Osteoblast (primary cell): ENCODE measurements around the gene ZNRD2. TPM values are rescaled to one million over a fixed set of nuclear protein-coding genes. Genes with fewer than 3 reads are reported as not detected.
"Not testable (repeated sequence)": the region's sequence is repeated elsewhere in the genome, so short reads cannot be mapped to it uniquely, and the experiment has no call there.

ENCODE experiments used
- DNase-seq: peaks from one replicate; pipeline ENCODE4 v3.0.0; 2011; ENCODE audit warnings: low spot score, mixed read lengths; ENCODE audit not compliant: insufficient read length; ENCODE audit errors: missing footprints
- H2AFZ ChIP-seq: 2 replicates; pipeline ENCODE4 v1.6.0; 2011; ENCODE audit warnings: mild to moderate bottlenecking, low read length
- H3K27ac ChIP-seq: 2 replicates; pipeline ENCODE4 v1.5.1; 2011; ENCODE audit warnings: mild to moderate bottlenecking, low read depth, low read length, moderate library complexity
- H3K27me3 ChIP-seq: 2 replicates; pipeline ENCODE4 v1.6.0; 2012; ENCODE audit warnings: mild to moderate bottlenecking, control low read depth, inconsistent platforms, low read length, moderate library complexity; ENCODE audit not compliant: insufficient read depth
- H3K36me3 ChIP-seq: 2 replicates; pipeline ENCODE4 v1.5.1; 2011; ENCODE audit warnings: mild to moderate bottlenecking, low read length, control low read depth, moderate library complexity; ENCODE audit not compliant: insufficient read depth
- H3K4me1 ChIP-seq: 2 replicates; pipeline ENCODE4 v1.5.1; 2011; ENCODE audit warnings: mild to moderate bottlenecking, low read length, control low read depth, moderate library complexity; ENCODE audit not compliant: insufficient read depth
- H3K4me2 ChIP-seq: 2 replicates; pipeline ENCODE4 v1.6.0; 2011; ENCODE audit warnings: mild to moderate bottlenecking, low read length; ENCODE audit not compliant: insufficient read depth
- H3K4me3 ChIP-seq: fragments of 200-600 bp; sonication (generic); 3 replicates; pipeline ENCODE4 v1.5.1; 2012; ENCODE audit warnings: mild to moderate bottlenecking, low read length, inconsistent platforms; ENCODE audit not compliant: insufficient read depth
- H3K79me2 ChIP-seq: 2 replicates; pipeline ENCODE4 v1.6.0; 2012; ENCODE audit warnings: mild to moderate bottlenecking, low read length, control low read depth, inconsistent platforms; ENCODE audit not compliant: insufficient read depth
- H3K9me3 ChIP-seq: 2 replicates; pipeline ENCODE4 v1.5.1; 2011; ENCODE audit warnings: low read depth, low read length, control low read depth
- H4K20me1 ChIP-seq: 2 replicates; pipeline ENCODE4 v1.6.0; 2012; ENCODE audit warnings: mild to moderate bottlenecking, low read length, control low read depth; ENCODE audit not compliant: insufficient read depth
- total RNA-seq: library from RNA; depleted of rRNA; stranded (reverse); fragments of >200 nt; gene quantifications from 2 replicates; pipeline ENCODE4 v1.2.3, GENCODE V29; 2012
- TF ChIP-seq, protein P1 (sequence below): IDR thresholded peaks from 2 replicates; pipeline ENCODE4 v1.5.1; 2011; ENCODE audit warnings: mild to moderate bottlenecking, low read depth, low read length, moderate library complexity; ENCODE audit errors: extremely low read depth

Gene ZNRD2, protein sequence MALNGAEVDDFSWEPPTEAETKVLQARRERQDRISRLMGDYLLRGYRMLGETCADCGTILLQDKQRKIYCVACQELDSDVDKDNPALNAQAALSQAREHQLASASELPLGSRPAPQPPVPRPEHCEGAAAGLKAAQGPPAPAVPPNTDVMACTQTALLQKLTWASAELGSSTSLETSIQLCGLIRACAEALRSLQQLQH
- 37.1 and 42.3 TPM in 2 replicates for total RNA-seq

DNA sequence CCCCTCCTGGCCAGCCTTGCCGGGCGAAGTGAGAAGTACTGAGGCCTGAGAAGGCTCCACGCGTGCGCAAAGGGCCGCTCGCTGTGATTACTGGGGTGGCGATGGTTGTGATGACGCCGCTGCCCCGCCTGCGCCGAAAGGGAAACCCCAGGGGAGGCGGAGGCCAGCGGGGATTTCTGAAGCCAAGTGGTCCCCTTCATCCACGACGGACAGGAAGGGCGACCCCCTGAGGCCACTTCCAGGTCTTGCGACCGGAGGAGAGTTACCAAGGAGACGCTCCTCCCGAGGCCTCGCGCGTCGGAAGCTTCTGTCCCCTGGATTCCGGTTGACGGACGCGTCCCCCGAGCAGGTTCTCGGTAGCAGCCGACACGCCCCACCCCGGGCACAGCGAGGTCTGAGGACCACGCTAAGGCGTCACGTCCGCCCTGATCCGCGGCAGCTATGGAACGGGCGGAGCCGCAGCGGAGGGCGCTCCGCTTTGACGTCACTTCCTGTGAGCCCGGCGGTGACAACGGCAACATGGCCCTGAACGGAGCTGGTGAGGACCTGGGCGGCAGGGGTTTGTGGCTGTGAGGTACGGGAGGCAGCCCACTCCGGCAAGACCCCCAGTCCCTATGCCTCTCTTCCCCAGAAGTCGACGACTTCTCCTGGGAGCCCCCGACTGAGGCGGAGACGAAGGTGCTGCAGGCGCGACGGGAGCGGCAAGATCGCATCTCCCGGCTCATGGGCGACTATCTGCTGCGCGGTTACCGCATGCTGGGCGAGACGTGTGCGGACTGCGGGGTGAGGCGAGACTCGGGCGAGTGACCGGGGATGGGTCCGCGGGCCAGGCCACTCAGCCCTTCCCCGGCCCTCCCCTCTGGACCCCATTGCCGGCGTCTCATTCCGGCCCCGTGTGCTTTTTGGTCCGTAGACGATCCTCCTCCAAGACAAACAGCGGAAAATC is at the start of gene ZNRD2:
TSS of gene ZNRD2 (plus strand) at position 505 of the 946 bp plus-strand sequence. CDS start at position 520, 15 bp downstream.
- Histone ChIP-seq H3K4me2 (peak within 1 kb of the TSS; percentile 100), H3K79me2 (peaks cover 56% of the 10 kb centered on the region), H3K4me3 (peak within 1 kb of the TSS; percentile 98), H2AFZ (peak within 1 kb of the TSS; percentile 97), H3K27ac (peak within 1 kb of the TSS; percentile 95), H3K4me1 (peaks cover 54% of the 10 kb centered on the region), H3K27me3 (no peaks in the 10 kb centered on the region), H3K9me3 (no peaks in the 10 kb centered on the region), H3K36me3 (peaks cover 11% of the 10 kb centered on the region), H4K20me1 (peaks cover 17% of the 10 kb centered on the region)
- TF ChIP-seq, protein P1, sequence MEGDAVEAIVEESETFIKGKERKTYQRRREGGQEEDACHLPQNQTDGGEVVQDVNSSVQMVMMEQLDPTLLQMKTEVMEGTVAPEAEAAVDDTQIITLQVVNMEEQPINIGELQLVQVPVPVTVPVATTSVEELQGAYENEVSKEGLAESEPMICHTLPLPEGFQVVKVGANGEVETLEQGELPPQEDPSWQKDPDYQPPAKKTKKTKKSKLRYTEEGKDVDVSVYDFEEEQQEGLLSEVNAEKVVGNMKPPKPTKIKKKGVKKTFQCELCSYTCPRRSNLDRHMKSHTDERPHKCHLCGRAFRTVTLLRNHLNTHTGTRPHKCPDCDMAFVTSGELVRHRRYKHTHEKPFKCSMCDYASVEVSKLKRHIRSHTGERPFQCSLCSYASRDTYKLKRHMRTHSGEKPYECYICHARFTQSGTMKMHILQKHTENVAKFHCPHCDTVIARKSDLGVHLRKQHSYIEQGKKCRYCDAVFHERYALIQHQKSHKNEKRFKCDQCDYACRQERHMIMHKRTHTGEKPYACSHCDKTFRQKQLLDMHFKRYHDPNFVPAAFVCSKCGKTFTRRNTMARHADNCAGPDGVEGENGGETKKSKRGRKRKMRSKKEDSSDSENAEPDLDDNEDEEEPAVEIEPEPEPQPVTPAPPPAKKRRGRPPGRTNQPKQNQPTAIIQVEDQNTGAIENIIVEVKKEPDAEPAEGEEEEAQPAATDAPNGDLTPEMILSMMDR: peak; percentile 69
- DNase-seq: peak; percentile 100

DNA sequence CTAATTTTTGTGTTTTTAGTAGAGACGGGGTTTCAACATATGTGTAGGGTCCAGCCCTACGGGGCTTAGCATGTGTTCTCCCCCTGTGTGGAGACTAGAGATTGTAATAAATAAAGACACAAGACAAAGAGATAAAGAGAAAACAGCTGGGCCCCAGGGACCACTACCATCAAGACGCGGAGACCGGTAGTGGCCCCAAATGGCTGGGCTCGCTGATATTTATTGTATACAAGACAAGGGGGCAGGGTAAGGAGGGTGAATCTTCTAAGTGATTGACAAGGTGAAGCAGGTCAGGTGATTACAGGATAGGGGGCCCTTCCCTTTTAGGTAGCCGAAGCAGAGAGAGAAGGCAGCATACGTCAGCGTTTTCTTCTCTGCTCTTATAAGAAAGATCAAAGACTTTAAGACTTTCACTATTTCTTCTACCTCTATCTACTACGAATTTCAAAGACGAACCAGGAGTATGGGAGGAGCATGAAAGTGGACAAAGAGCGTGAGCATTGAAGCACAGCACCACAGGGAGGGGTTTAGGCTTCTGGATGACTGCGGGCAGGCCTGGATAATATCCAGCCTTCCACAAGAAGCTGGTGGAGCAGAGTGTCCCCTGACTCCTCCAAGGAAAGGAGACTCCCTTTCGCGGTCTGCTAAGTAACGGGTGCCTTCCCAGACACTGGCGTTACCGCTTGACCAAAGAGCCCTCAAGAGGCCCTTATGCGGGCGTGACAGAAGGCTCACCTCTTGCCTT is 48.3 kb upstream of the ZNRD2 start:
- peaks cover 16% of the 10 kb centered on the region for H4K20me1 ChIP-seq
- not testable (repeated sequence) for H3K9me3 ChIP-seq, H3K4me3 ChIP-seq, H3K27me3 ChIP-seq, H3K4me2 ChIP-seq, DNase-seq, H2AFZ ChIP-seq, H3K36me3 ChIP-seq, H3K27ac ChIP-seq
- peaks cover 16% of the 10 kb centered on the region for H3K4me1 ChIP-seq
- H3K79me2 ChIP-seq: peaks cover 20% of the 10 kb centered on the region

DNA sequence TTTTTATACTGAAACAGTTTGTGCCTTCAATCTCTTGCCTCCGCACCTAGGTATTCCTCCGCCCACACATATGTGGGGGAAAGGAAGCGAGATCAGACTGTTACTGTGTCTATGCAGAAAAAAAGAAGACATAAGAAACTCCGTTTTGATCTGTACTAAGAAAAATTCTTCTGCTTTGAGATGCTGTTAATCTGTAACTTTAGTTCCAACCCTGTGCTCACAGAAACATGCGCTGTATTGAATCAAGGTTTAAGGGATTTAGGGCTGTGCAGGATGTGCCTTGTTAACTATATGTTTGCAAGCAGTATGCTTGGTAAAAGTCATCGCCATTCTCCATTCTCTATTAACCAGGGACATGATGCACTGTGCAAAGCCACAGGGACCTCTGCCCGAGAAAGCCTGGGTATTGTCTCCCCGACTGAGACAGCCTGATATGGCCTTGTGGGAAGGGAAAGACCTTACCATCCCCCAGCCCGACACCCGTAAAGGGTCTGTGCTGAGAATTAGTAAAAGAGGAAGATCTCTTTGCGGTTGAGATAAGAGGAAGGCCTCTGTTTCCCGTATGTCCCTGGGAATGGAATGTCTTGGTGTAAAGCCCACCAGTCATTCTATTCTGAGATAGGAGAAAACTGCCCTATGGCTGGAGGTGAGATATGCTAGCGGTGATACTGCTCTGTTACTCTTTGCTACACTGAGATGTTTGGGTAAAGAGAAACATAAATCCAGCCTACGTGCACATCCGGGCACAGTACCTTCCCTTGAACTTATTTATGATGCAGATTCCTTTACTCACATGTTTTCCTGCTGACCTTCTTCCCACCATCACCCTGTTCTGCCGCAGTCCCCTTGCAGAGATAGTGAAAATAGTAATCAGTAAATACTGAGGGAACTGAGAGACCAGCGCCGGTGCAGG is 47.3 kb upstream of the ZNRD2 start:
- not testable (repeated sequence) for H3K4me2 ChIP-seq, DNase-seq
- peaks cover 23% of the 10 kb centered on the region for H4K20me1 ChIP-seq

DNA sequence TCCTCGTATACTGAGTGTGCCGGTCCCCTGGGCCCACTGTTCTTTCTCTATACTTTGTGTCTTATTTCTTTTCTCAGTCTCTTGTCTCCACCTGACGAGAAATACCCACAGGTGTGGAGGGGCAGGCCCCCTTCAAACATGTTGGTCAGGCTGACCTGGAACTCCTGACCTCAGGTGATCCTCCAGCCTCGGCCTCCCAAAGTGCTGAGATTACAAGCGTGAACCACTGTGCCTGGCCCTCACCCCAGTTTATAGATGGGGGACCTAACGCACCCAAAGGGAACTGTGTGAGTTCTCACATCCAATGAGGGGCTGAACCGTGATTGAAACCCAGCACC is 46.7 kb upstream of the ZNRD2 start:
- Histone ChIP-seq H4K20me1 (peaks cover 24% of the 10 kb centered on the region), H3K79me2 (peaks cover 29% of the 10 kb centered on the region), H3K4me1 (peaks cover 16% of the 10 kb centered on the region), H3K36me3 (peaks cover 20% of the 10 kb centered on the region)
- not testable (repeated sequence) for DNase-seq, H2AFZ ChIP-seq, H3K27me3 ChIP-seq, H3K4me2 ChIP-seq, H3K9me3 ChIP-seq, H3K4me3 ChIP-seq, H3K27ac ChIP-seq

More for the DNA sequence above, 47.3 kb upstream of the ZNRD2 start:
- Histone ChIP-seq H3K36me3 (peaks cover 17% of the 10 kb centered on the region), H3K4me1 (peaks cover 16% of the 10 kb centered on the region), H3K79me2 (peaks cover 28% of the 10 kb centered on the region)
- not testable (repeated sequence) for H3K27me3 ChIP-seq, H3K4me3 ChIP-seq, H3K9me3 ChIP-seq, H3K27ac ChIP-seq, H2AFZ ChIP-seq
